ENCODE data around the gene MTA1. TPM values are rescaled to one million over a fixed set of nuclear protein-coding genes. Genes with fewer than 3 reads are reported as not detected.

MTA1 gene
- total and polyA plus RNA-seq, 8 donors, result 24.9 to 183 (median 54.1) TPM

DNA sequence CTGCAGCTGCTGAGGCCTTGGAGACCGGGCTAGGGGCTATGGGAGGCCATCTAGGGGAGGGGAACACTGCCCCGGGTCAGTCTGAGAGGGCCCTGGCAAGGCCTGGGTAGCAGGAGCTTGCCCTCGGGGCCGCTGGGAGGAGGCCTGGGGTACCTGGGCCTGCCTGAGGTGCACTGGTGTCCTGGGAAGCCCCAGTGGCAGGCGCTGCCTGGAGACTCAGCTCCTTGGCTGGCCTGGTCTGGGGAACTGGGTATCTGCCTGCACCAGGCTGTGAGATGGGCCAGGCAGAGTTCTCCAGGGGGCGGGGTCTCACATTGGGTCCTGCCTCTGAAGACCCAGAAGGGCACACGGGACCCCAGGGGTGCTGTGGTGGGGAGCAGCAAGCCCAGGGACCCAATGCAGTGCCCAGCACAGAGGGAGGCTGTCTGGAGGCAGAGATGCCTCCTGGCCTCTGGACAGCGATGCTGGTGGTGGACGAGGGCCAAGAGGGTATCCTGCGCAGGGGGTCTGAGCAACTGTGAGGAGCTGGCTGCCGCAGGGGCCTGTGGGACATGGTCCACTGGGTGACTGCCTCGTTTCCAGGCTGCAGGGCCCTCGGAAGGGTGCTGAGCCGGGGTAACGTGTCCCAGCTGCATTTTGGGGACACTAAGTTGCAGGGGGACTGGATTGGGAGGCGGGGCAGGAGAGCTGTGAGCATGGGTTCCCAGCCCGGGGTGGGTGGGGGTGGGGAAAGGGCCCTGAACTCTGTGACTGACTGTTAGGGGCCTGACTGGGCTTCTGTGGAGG, 7.4 kb upstream of the MTA1 start:
- intact Hi-C loops (cut with DNase I; ENCODE audit: low total_unique reads), result no loop called here
- TF ChIP-seq EP300 (IDR thresholded peaks at IDR 0.05) (no peak), POLR2AphosphoS5 (IDR thresholded peaks at IDR 0.05) (no peak), POLR2A (IDR thresholded peaks at IDR 0.05) (no peak)
- TF ChIP-seq, protein P1, sequence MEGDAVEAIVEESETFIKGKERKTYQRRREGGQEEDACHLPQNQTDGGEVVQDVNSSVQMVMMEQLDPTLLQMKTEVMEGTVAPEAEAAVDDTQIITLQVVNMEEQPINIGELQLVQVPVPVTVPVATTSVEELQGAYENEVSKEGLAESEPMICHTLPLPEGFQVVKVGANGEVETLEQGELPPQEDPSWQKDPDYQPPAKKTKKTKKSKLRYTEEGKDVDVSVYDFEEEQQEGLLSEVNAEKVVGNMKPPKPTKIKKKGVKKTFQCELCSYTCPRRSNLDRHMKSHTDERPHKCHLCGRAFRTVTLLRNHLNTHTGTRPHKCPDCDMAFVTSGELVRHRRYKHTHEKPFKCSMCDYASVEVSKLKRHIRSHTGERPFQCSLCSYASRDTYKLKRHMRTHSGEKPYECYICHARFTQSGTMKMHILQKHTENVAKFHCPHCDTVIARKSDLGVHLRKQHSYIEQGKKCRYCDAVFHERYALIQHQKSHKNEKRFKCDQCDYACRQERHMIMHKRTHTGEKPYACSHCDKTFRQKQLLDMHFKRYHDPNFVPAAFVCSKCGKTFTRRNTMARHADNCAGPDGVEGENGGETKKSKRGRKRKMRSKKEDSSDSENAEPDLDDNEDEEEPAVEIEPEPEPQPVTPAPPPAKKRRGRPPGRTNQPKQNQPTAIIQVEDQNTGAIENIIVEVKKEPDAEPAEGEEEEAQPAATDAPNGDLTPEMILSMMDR (IDR thresholded peaks at IDR 0.05), result no peak
- Histone ChIP-seq H3K27me3 (peaks cover 0 to 52% (median 17%) of the 10 kb centered on the region in 3 donors), H3K36me3 (no peaks in the 10 kb centered on the region), H3K4me3 (peak overlapping the region in 2 of 4 donors; percentile 35 to 47), H3K27ac (no peak overlapping the region), H3K4me1 (peaks cover 16 to 33% (median 31%) of the 10 kb centered on the region in 4 donors), H3K9me3 (no peaks in the 10 kb centered on the region)
- 73 to 77% (median 74%) methylated on average over 12 to 17 of the region's 17 CpGs for WGBS, 5 donors
- DNase-seq, result no peak

DNA sequence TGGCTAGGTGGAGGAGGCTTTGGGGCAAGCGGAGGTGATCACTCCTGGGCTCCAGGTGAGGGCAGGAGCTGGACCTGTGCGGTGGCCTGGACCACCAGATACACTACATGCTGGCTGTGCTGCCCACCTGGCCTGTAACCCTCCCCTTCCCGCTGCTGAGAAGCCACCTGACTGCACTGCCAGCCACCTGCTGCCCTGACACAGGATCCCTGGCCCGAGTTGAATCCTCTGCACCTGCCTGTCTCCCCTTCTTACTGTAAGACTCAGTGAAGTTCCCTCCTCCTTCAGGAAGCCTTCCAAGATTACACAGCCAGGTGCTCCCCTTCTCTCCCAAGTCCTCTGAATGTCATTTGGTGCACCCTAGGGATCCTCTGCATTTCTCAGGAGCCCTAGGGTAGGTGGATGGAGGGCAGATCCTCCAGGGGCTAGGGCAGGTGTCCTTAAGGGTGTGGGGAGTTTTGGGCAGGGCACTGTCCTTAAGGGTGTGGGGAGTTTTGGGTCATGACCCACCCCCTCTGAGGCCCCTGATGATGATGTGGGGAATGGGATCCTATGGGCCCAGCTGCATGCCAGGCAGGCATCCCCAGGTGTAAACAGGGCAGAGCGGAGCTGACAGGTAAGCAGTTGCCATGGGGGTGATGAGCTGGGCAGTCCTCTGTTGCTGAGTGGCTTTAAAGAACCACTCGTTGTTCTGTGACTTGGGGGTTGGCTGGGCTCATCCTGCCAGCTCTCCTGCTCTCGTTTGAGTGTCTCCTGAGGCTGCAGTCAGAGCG, 6.7 kb upstream of the MTA1 start:
- 76 to 85% (median 82%) methylated on average over 7 to 8 of the region's 8 CpGs for WGBS, 5 donors
- no peaks in the 10 kb centered on the region for H3K36me3 ChIP-seq
- H3K9me3 ChIP-seq, result no peaks in the 10 kb centered on the region
- peaks cover 16 to 33% (median 31%) of the 10 kb centered on the region in 4 donors for H3K4me1 ChIP-seq
- no peak overlapping the region for H3K27ac ChIP-seq
- intact Hi-C loops (cut with DNase I; ENCODE audit: low total_unique reads), result no loop called here
- no peak for DNase-seq
- H3K27me3 ChIP-seq, result peaks cover 0 to 52% (median 17%) of the 10 kb centered on the region in 3 donors
- no peak for TF ChIP-seq POLR2A (IDR thresholded peaks at IDR 0.05)
- TF ChIP-seq, protein P1 (IDR thresholded peaks at IDR 0.05), result no peak
- no peak for TF ChIP-seq POLR2AphosphoS5 (IDR thresholded peaks at IDR 0.05)
- no peak for TF ChIP-seq EP300 (IDR thresholded peaks at IDR 0.05)
- H3K4me3 ChIP-seq, result no peak overlapping the region

DNA sequence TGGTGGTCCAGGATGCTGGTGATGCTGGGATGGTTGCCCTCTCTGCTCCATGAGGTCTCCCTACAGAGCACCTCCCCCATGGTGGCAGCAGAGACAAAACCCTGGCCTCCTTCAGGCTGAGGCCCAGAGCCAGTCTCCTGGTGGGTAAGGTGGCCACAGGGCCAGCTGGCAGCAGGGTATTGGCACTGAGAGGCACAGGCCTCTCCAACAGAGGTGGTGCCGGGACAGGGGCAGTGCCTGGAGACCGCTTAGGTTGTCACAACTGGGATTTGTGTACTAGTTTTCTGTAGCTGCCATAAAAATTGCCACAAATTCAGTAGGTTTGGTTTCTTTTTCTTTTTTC, 6.1 kb upstream of the MTA1 start:
- no peak for TF ChIP-seq EP300 (IDR thresholded peaks at IDR 0.05)
- TF ChIP-seq, protein P1 (IDR thresholded peaks at IDR 0.05), result no peak
- TF ChIP-seq POLR2A (IDR thresholded peaks at IDR 0.05), result no peak
- TF ChIP-seq POLR2AphosphoS5 (IDR thresholded peaks at IDR 0.05), result no peak
- H3K27ac ChIP-seq, result no peak overlapping the region
- peaks cover 0 to 52% (median 17%) of the 10 kb centered on the region in 3 donors for H3K27me3 ChIP-seq
- H3K4me1 ChIP-seq, result peaks cover 16 to 35% (median 32%) of the 10 kb centered on the region in 4 donors
- DNase-seq, result no peak
- intact Hi-C loops (cut with DNase I; ENCODE audit: low total_unique reads), result no loop called here
- no peaks in the 10 kb centered on the region for H3K9me3 ChIP-seq
- no peaks in the 10 kb centered on the region for H3K36me3 ChIP-seq
- WGBS, 5 donors, result 94 to 100% (median 96%) methylated on average over 2 of the region's 2 CpGs
- no peak overlapping the region for H3K4me3 ChIP-seq

DNA sequence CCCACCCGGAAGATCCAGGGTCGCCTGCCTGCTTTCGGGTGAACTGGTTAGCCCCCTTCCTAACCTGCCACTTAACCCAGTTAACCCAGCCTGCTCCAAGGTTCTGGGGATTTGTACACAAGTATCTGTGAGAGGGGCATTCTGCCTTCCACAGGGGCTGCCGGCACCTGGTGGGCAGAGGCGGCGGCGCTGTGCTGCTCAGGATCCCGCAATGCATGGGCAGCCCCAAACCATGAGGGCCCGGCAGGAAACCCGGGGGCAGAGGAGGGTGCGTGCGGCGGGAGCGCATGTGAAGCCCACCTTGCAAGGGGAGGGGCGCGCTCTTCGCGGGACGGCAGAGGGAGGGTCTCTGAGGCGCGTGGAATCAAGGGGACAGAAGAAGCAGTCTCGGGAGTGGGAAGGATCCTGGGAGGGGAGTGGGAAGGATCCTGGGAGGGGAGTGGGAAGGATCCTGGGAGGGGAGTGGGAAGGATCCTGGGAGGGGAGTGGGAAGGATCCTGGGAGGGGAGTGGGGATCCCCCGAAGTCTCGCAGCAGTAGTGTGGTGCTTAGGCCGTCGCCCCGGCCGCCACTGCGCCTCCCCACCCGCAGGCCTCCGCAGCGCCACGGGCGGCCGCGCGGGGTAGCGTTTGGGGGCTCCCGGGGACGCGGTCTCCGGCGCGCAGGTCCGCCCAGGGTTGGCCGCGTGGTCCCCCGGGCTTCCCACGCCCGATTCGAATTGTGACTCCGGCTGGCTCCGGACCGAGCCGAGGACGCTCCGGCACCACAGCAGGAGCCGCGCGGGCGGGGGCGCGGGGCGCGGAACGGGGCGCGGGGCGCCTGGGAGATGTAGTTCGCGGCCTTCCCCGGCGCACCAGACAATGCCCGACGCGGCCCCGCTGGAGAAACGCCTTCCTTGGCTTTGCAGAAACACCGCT, 4.9 kb upstream of the MTA1 start:
- H3K27ac ChIP-seq, result peak overlapping the region in 4 of 5 donors; percentile 38 to 73 (median 40)
- no peaks in the 10 kb centered on the region for H3K9me3 ChIP-seq
- peaks cover 24 to 45% (median 42%) of the 10 kb centered on the region in 4 donors for H3K4me1 ChIP-seq
- intact Hi-C loops (cut with DNase I; ENCODE audit: low total_unique reads), result no loop called here
- H3K4me3 ChIP-seq, result peak overlapping the region; percentile 50 to 56 (median 53)
- DNase-seq, result peak; percentile 69 to 91
- 12 to 24% (median 14%) methylated on average over 44 to 79 of the region's 79 CpGs for WGBS, 5 donors
- H3K36me3 ChIP-seq, result no peaks in the 10 kb centered on the region
- H3K27me3 ChIP-seq, result peaks cover 0 to 52% (median 17%) of the 10 kb centered on the region in 3 donors
- TF ChIP-seq, protein P1 (IDR thresholded peaks at IDR 0.05), result peak in 4 of 7 experiments; percentile 47 to 82 (median 76)
- TF ChIP-seq POLR2AphosphoS5 (IDR thresholded peaks at IDR 0.05) (peak in 1 of 3 donors; percentile 13), POLR2A (IDR thresholded peaks at IDR 0.05) (no peak)

All from stomach (tissue), 9 donors.